ENCODE data around the gene CIT. TPM values are rescaled to one million over a fixed set of nuclear protein-coding genes. Genes with fewer than 3 reads are reported as not detected.

CIT gene
- total RNA-seq, 1 donor from 2014 or later: 9.6 TPM

DNA sequence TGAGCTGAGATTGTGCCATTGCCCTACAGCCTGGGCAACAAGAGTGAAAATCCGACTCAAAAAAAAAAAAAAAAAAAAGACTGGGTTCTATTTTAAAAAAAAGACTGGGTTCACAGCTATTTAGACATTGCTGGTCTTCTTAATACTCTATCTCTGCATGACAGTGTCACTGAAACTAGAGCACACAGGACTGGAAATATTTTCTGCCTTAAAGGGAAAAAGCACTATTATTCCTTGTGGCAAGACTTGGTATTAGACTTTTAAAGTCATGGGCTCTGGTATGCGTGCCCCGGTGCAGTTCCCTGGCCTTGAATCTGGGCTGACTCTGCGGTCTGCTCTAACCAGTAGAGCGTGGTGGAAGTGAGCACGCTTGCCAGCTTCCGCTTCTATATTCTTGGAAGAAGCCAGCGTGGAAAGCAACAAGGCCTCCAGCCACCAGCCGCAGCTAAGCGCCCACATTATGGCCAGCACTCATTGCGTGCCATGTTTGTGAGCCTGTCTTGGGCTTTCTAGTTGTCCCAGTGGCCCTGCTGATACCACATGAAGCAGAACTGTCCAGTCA lies 177.8 kb downstream of the CIT start:
- DNase-seq (ENCODE audit: low read depth in 2 of 2): no peak

DNA sequence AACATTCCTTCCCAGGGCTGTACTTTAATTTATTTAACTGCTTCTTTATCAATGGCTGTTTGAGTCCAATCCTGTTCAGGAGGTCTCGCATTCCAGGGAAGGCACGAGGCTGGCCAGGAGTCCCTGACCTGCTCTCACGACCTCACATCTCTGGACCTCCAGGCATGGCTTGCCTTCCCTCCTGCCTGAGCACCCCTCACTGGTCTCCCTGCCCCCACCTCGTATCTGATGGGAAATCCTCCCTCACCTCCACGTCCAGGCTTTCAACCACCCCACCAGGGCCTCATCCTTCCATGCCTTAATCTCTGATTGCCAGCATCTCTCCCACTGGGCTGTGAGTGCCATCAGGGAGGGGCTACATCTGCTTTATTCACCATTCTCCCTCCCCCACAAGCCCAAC lies 180.2 kb downstream of the CIT start:
- DNase-seq (ENCODE audit: low read depth in 2 of 2): no peak

GRCh38 chr12:119695034-119695433 lies 182.1 kb downstream of the CIT start:
- peak in 1 of 2 donors; percentile 24 for DNase-seq (ENCODE audit: low read depth in 2 of 2)

- DNase-seq (ENCODE audit: low read depth in 2 of 2): no peak
These were observed 183.0 kb downstream of the CIT start for GRCh38 chr12:119694111-119694510.

- no peak for DNase-seq (ENCODE audit: low read depth in 2 of 2)
These were observed 183.6 kb downstream of the CIT start for GRCh38 chr12:119693511-119693910.

DNA sequence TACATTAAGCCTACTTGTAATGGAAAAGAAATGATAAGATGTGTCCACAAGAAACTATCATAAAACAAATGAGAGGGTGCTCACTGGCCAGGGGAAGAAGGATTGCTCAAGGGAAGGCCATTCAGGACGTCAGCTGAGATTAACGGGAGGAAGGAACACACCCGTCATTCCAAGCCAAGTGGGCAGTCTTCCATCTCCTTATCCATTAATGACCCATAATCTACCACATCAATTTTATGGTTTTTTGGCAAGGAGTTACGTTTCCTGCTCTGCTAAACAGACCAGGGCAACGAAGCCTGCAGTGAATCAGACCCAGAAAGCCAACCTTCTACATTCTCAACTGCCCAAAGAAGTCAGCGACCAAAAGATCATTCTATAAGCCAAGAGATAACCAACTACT lies 184.1 kb downstream of the CIT start:
- peak in 1 of 2 donors; percentile 87 for DNase-seq (ENCODE audit: low read depth in 2 of 2)

- DNase-seq (ENCODE audit: low read depth in 2 of 2): peak; percentile 53 to 90
These were observed 184.7 kb downstream of the CIT start for GRCh38 chr12:119692410-119692809.

GRCh38 chr12:119691202-119691810 lies 185.8 kb downstream of the CIT start:
- DNase-seq (ENCODE audit: low read depth in 2 of 2): no peak

GRCh38 chr12:119689935-119690500 lies 187.1 kb downstream of the CIT start:
- DNase-seq (ENCODE audit: low read depth in 2 of 2): no peak

DNA sequence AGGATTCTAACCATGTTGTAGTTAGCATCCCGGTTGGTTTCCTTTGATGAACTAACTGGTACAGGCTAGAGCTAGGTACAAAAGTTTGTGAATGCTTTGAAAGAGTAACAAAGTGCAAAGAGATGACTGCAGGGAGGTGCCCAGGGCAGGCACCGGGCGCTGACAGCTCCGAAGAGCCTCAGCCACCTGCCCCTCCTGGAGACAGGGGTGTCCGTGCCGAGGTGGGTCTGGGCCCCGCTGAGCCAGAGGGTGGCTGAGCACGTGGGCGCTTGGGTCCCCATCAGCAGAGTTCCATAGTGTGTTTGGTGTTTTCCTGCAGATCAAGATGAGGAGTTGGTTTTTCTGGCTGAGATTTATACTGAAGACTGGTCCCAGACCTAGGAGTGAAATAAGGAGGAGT lies 189.2 kb downstream of the CIT start:
- DNase-seq (ENCODE audit: low read depth in 2 of 2): no peak

DNA sequence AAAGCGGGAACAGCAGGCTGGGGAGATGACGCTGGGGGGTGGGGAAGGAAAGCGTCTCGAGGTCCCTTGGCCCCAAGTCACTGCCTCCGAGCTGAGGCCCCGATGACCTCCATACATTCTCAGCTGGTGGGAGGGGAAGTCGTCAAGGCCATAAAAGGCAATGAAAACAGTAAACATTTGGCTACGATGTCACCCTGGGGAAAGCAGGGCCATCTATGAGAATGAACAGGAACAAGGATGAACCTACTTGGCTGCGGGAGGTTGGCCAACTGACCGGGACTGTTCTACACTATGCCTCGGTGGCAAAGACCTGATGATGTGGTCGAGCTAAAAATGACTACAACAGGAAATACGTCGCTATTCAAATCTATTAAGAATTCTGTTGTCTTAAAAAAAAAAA lies 189.7 kb downstream of the CIT start:
- no peak for DNase-seq (ENCODE audit: low read depth in 2 of 2)

GRCh38 chr12:119686776-119687175 lies 190.3 kb downstream of the CIT start:
- DNase-seq (ENCODE audit: low read depth in 2 of 2): no peak

GRCh38 chr12:119686355-119686754 lies 190.8 kb downstream of the CIT start:
- no peak for DNase-seq (ENCODE audit: low read depth in 2 of 2)

DNA sequence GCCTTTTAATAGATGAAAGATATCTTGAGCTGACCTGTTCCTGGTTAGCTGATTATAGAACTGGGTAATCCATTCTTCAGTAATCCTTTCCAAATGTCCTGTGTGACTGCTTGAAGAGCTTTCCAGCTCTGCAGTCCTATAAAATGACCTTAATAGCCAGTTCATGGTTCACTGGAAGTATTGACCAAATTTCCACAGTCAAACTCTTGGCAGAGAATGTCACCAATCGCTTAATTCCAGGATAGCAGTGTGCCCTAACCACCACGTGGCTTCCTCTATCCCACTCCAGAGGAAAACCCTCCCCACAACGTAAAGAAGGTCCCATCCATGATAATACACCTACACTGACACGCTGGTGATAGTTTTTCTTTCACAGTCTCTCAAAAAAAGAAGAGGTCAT lies 191.7 kb downstream of the CIT start:
- no peak for DNase-seq (ENCODE audit: low read depth in 2 of 2)

DNA sequence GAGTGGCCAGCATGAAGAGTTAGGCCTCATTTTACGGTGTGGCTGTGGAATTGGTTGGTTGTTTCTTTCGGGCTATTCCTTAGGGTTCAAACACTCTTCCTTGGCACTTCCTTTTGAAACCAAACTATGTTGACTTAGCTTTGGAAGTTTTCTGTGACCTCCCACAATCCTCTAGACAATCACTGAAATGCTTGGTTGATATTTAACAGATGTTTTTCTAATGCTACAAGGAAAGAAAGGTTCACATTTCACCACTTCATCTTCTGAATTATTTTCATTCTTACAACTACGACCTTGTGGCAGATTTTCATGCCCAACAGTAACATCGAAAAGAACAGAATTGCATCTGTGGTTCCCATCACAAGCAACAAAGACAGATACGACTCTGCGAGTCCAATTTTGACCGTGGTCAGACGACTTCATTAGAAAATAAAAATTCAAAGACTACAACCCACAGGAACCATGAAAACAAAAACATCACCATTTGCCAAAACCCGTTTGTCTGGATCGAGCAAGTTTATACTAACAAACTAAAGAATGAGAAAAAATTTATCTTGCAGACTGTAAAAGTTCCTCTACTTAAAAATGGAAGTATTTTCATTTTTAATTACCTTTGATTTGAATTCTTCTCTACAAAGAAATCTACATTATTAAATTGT lies 192.3 kb downstream of the CIT start:
- no peak for DNase-seq (ENCODE audit: low read depth in 2 of 2)

DNA sequence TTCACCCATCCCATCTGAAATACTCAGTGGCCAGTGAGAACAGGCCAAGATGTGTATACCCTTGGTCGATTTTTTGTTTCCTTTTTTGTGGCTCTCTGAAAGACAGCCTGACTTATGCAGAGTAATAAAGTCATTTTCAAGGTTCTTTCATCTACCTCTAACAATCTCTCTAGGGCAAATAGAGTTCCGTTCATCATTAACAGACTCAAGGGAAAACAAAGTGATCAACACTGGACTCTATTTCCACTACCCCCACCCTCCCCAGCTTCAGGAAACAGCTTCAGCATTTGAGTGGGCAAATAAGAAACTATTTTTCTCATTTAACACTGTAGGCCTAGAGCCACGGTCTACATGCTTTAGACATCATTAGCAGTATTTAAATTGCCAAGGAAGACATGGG lies 193.3 kb downstream of the CIT start:
- DNase-seq (ENCODE audit: low read depth in 2 of 2): no peak

DNA sequence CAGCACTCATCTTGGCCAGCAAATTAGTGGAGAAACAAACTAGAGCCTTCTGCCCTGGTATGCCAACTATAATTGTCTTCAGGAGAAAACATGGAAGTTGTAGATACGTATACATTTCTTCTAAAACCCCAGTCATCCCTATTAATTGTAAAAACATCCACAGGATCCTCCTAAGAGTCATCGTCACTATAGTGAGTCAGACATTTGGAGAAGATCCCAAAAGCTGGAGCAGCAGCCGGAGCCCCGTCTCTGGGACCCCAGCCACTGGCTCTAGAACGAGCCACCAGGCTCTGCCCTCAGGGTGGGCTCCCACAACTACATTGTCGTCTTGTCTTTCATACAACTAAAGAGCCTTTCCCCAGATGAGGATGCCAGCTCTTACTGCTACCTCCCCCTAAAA lies 193.7 kb downstream of the CIT start:
- no peak for DNase-seq (ENCODE audit: low read depth in 2 of 2)

- DNase-seq (ENCODE audit: low read depth in 2 of 2): no peak
These were observed 194.4 kb downstream of the CIT start for GRCh38 chr12:119682639-119683252.

- no peak for DNase-seq (ENCODE audit: low read depth in 2 of 2)
These were observed 195.1 kb downstream of the CIT start for GRCh38 chr12:119681728-119682638.

DNA sequence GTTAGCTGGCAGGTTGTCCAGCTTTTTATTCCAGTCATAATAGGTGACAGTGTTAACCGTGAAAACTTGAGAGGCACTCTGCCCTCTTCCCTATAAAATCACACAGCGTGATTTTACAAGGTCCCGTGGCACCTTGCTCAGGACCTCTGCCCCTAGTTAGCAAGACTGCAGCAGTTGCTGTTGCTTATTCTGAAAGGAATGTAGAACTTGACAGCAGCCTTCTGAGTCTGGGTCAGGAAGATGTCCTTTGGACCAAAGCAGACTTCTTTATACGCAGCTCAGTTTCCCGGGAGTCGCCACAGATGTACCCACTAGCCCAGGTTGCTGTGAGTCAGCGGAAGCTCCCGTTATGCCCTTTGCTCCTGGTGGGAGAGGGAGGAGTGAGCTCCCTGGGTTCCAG lies 196.0 kb downstream of the CIT start:
- DNase-seq (ENCODE audit: low read depth in 2 of 2): no peak

- DNase-seq (ENCODE audit: low read depth in 2 of 2): no peak
These were observed 197.6 kb downstream of the CIT start for GRCh38 chr12:119679490-119679889.
